Amniotic stem cell (primary cell): ENCODE measurements around the gene LCNL1.

ENCODE experiments used
- DNase-seq: peaks from one replicate; lab custom pipeline; 2025; lab: John Stamatoyannopoulos, UW

Gene LCNL1

GRCh38 chr9:136947028-136947891 lies 35.5 kb upstream of the LCNL1 start:
- DNase-seq, result no peak

DNA sequence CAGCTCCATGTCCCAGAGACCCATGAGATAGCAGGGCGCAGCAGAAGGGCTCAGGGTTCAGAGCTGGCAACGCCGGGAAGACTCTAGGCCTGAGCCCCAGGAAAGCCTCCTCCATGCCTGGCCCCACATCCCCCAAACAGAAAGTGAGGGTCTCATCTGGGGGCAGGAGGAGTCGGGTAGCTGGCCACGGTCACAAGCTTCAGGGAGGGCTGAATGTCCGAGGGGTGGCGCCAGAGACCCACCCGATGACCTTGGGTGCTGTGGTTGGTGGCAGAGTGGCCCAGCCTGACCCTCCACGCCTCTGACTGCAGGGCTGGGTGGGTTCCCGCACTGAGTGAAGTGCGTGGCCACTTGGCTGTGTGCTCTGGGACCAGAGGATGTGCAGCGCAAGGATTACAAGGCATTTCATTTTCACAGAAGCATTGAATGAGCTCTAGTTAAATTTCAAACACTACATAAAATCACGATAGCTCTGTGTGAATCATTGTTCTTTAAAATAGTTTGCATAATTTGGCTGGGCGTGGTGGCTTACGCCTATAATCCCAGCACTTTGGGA lies 34.8 kb upstream of the LCNL1 start:
- no peak for DNase-seq

- no peak for DNase-seq
Measured at GRCh38 chr9:136949239-136949816, 33.5 kb upstream of the LCNL1 start.

GRCh38 chr9:136949817-136950655 lies 32.8 kb upstream of the LCNL1 start:
- peak; percentile 57 for DNase-seq

GRCh38 chr9:136950656-136951276 lies 32.0 kb upstream of the LCNL1 start:
- no peak for DNase-seq

- no peak for DNase-seq
Measured at GRCh38 chr9:136951541-136952320, 31.1 kb upstream of the LCNL1 start, which contains the start of gene LCN12. TSS of gene LCN12 (plus strand) at chr9:136952273. CDS start at chr9:136952328, 55 bp downstream.

DNA sequence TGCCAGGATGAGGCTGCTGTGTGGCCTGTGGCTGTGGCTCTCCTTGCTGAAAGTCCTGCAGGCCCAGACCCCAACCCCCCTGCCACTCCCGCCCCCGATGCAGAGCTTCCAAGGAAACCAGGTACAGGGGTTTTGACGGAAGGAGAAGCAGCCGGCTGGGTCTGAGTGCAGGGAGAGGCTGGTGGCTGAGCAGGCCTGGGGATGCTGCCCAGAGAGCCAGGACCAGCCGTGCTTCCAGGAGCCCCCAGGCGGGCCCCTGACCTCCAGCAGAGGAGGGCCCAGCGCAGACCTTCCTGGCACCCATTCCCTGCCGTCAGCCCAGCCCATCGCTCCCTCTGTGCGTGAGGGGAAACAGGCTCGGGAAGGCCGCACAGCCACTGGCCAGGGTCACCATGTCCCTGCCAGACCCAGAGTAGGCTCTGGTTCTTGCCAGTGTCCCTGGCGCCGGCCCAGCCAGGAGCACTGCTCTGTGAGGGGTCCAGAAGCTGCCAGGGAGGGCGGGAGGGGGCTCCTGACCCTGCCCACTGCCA lies 30.4 kb upstream of the LCNL1 start:
- DNase-seq, result no peak

DNA sequence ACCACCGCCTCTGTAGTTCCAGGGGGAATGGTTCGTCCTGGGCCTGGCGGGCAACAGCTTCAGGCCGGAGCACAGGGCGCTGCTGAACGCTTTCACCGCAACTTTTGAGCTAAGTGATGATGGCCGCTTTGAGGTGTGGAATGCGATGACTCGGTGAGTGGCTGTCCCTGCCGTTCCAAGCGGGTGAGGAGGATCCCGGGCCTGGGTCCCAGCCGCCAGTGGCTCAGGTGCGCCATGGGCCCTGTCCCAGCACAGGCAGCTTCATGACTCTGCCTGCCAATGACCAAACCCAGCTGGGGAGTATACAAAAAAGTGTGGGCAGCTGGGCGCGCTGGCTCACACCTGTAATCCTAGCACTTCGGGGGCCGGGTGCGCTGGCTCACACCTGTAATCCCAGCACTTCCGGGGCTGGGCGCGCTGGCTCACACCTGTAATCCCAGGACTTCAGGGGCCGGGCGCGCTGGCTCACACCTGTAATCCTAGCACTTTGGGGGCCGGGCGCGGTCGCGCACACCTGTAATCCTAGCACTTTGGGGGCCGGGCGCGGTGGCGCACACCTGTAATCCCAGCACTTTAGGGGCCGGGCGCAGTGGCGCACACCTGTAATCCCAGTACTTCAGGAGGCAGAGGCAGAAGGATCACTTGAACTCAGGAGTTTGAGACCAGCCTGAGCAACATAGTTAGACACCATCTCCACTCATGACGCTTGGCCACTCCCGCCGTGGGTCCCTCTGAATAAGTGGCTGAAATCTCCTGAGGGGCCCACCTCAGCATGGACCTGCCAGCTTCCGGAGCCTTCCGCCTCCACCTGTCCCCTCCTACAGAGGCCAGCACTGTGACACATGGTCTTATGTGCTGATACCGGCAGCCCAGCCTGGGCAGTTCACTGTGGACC lies 29.7 kb upstream of the LCNL1 start:
- no peak for DNase-seq

- no peak for DNase-seq
Measured at GRCh38 chr9:136953771-136954269, 29.0 kb upstream of the LCNL1 start.

GRCh38 chr9:136954270-136955083 lies 28.3 kb upstream of the LCNL1 start:
- no peak for DNase-seq

DNA sequence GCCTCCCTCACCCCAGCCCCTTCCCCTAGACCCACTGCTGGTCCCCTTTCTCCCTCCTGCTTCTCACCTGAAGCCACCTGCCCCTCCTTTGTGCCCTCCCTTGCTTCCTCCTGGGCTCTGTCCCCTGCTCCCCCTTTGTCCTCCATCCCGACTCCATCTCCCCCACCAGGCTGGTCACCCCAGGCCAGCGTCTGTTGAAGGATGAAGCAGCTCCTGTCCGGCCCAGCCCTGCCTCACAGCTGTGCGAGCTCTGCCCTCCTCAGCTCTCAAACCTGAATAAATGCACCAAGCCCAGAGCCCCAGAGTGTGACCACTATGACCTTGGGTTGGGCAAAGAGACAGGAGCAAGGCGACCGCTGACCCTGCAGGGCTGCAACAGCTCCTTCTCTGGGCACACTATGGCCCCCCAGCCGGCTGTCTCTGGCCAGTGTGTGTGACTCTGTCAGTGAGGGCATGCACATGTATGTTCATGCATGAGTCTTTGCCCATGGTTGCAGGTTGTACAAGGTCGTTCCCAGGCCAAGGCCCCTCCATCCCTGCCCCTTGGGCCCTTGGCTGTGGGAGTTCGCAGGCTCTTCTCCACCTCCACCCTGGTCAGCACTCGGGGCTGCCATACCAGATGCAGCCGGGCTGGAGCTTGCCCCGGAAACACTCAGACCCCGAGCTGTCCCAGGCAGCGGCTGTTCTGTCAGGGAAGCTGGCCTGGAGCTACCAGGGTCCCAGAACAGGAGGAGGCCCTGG lies 27.4 kb upstream of the LCNL1 start:
- DNase-seq, result no peak

GRCh38 chr9:136955943-136956335 lies 26.9 kb upstream of the LCNL1 start:
- DNase-seq, result no peak

DNA sequence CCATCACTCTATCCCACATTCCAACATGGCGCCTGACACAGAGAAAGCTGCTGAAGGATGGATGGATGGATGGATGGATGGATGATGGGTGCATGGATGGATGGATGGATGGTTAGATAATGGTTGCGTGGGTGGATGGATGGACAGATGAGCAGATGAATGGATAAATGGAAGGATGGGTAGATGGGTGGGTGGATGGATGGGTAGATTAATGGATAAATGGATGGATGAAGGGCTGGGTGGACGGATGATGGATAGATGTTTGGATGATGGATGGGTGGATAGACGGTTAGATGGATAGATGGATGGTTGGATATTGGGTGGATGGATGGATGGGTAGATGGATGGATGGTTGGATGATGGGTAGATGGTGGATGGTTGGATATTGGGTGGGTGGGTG lies 26.2 kb upstream of the LCNL1 start:
- DNase-seq, result no peak

- no peak for DNase-seq
Measured at GRCh38 chr9:136957461-136957860, 25.3 kb upstream of the LCNL1 start.

DNA sequence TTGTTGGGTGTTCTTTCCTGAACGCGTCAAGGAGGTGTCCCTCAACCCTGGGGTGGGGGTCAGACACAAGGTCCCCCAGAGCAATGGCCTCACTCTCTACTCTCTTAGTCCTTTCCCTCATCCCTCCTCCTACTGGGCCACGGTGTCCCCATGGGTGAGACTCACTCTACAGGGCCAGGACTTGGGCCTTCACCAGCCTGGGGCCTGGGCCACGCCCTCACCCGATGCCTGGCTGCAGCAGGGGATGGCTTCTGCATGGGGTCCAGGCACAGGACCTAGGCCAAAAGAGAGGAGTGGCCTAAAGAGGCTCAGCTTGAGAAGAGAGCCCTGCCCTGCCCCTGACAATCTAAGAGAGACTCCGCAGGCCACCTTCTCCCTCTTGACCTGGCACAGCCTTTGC lies 24.9 kb upstream of the LCNL1 start:
- no peak for DNase-seq

DNA sequence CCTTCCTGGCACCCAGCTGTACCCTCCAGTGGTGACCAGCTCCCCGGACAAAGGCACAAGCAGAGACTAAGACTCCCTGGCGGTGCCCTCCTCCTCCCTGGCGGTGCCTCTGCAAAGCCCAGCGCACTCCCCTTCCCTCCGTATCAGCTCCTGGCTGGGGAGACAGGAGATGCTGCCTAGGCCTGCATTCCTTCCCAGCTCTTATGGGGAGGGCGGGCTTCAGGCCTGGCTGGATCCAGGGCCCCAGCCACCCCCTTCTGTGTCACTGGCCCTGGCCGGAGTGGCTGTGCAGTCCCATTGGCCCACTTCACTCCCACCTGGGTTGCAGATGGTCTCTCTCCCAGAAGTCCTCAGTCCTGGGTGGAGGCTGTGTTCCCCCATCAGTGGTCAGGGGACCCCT lies 24.3 kb upstream of the LCNL1 start:
- no peak for DNase-seq

DNA sequence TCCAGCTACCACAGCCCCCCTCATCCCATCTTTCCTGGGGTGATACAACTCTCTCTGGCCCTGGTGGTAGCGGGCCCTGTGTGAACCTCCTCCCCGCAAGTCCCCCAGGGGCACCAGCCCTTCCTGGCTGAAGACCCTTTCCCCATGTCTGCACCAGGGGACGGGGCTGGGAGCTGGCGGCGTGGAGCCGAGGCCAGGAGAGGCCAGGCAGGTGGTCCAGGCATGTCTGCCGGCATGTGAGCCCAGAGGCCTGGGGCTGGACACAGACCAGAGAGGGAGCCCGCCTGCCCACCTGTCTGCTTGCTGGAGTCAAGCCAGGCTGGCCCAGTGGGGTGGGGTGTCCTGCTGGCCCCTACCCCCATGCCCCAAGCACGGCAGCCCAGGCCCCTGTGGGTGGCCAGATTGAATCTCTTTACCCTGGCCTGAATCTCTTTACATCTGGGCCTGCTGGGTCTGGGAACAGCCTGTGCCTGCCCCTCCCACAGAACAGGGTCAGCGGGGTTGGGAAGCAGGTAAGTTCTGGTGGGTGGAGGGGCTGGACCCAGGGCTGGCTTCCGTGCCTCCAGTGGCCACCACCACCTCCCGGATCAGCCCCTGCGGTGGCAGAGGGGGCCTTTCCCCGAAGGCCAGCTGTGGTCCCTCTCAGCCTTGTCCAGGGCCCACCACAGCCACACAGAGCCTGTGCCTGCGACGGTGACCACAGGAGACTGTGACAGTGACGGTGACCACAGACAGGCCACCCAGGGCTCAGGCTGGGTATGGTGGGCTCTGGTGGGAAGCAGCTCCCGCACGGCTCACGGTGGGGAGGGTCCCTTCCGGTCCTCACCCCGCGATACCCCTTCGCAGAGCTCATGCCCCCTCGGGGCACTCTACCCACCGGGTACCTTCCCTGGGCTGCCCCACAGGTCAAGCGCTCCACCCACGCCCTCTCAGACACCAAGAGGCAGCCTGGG lies 23.6 kb upstream of the LCNL1 start:
- no peak for DNase-seq
